Progenitor cell of endocrine pancreas (in vitro differentiated cells): ENCODE results near the gene SLCO2A1. TPM values are rescaled to one million over a fixed set of nuclear protein-coding genes. Genes with fewer than 3 reads are reported as not detected.
A peak's percentile ranks its signal among the peaks of the same experiment; 100 is the strongest.

Source experiments
- DNase-seq: peaks from one replicate; pipeline ENCODE4 v3.0.0; 2021; ENCODE audit warnings: low spot score; ENCODE audit not compliant: unreplicated experiment
- H3K27ac Mint-ChIP-seq: 2 replicates; pipeline ENCODE4 v1.8.0; 2021; ENCODE audit warnings: mild to moderate bottlenecking, moderate library complexity, mixed read lengths
- H3K27me3 Mint-ChIP-seq: 2 replicates; pipeline ENCODE4 v1.8.0; 2021; ENCODE audit warnings: mixed read lengths
- H3K36me3 Mint-ChIP-seq: 2 replicates; pipeline ENCODE4 v1.8.0; 2022; ENCODE audit warnings: mixed read lengths; ENCODE audit not compliant: insufficient read depth
- H3K4me1 Mint-ChIP-seq: 2 replicates; pipeline ENCODE4 v1.8.0; 2021; ENCODE audit warnings: low read depth, mixed read lengths
- H3K4me3 Mint-ChIP-seq: 2 replicates; pipeline ENCODE4 v1.8.0; 2021; ENCODE audit warnings: low read depth, mild to moderate bottlenecking, moderate library complexity, mixed read lengths
- H3K9me3 Mint-ChIP-seq: 2 replicates; pipeline ENCODE4 v1.8.0; 2021; ENCODE audit warnings: low read depth, mixed read lengths
- total RNA-seq: library from RNA; stranded (reverse); gene quantifications from 2 replicates; pipeline ENCODE4 v1.2.1, GENCODE V29; 2021
- TF ChIP-seq, protein P1 (sequence below): fragments of 200-600 bp; sonication (generic); IDR thresholded peaks from one replicate; pipeline ENCODE4 v1.5.0; 2021; ENCODE audit warnings: antibody characterized with exemption, mild to moderate bottlenecking; ENCODE audit not compliant: unreplicated experiment

The SLCO2A1 gene
- total RNA-seq, 1 donor from 2014 or later, result 27.9 TPM

GRCh38 chr3:134033315-134033996 lies 3.7 kb upstream of the SLCO2A1 start:
- Mint-ChIP-seq H3K9me3 (no peaks in the 10 kb centered on the region), H3K27me3 (peaks cover 19% of the 10 kb centered on the region), H3K4me3 (no peak overlapping the region), H3K36me3 (no peaks in the 10 kb centered on the region), H3K27ac (no peak overlapping the region), H3K4me1 (peaks cover 14% of the 10 kb centered on the region)
- TF ChIP-seq, protein P1, sequence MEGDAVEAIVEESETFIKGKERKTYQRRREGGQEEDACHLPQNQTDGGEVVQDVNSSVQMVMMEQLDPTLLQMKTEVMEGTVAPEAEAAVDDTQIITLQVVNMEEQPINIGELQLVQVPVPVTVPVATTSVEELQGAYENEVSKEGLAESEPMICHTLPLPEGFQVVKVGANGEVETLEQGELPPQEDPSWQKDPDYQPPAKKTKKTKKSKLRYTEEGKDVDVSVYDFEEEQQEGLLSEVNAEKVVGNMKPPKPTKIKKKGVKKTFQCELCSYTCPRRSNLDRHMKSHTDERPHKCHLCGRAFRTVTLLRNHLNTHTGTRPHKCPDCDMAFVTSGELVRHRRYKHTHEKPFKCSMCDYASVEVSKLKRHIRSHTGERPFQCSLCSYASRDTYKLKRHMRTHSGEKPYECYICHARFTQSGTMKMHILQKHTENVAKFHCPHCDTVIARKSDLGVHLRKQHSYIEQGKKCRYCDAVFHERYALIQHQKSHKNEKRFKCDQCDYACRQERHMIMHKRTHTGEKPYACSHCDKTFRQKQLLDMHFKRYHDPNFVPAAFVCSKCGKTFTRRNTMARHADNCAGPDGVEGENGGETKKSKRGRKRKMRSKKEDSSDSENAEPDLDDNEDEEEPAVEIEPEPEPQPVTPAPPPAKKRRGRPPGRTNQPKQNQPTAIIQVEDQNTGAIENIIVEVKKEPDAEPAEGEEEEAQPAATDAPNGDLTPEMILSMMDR, result no peak
- no peak for DNase-seq

- no peak for DNase-seq
- H3K27ac Mint-ChIP-seq, result no peak overlapping the region
- peak overlapping the region; percentile 47 for H3K4me3 Mint-ChIP-seq
- no peaks in the 10 kb centered on the region for H3K9me3 Mint-ChIP-seq
- H3K4me1 Mint-ChIP-seq, result peaks cover 24% of the 10 kb centered on the region
- TF ChIP-seq, protein P1, result no peak
- no peaks in the 10 kb centered on the region for H3K36me3 Mint-ChIP-seq
- H3K27me3 Mint-ChIP-seq, result peaks cover 23% of the 10 kb centered on the region
Measured at GRCh38 chr3:134031348-134031915, 1.7 kb upstream of the SLCO2A1 start.

GRCh38 chr3:134030379-134031347 lies 938 bp upstream of the SLCO2A1 start:
- no peaks in the 10 kb centered on the region for H3K9me3 Mint-ChIP-seq
- peaks cover 23% of the 10 kb centered on the region for H3K27me3 Mint-ChIP-seq
- no peaks in the 10 kb centered on the region for H3K36me3 Mint-ChIP-seq
- peak overlapping the region; percentile 85 for H3K4me3 Mint-ChIP-seq
- peak; percentile 27 for DNase-seq
- TF ChIP-seq, protein P1, result no peak
- peaks cover 31% of the 10 kb centered on the region for H3K4me1 Mint-ChIP-seq
- peak overlapping the region; percentile 97 for H3K27ac Mint-ChIP-seq

- peak overlapping the region; percentile 92 for H3K27ac Mint-ChIP-seq
- H3K4me1 Mint-ChIP-seq, result peaks cover 36% of the 10 kb centered on the region
- TF ChIP-seq, protein P1, result no peak
- H3K27me3 Mint-ChIP-seq, result peaks cover 21% of the 10 kb centered on the region
- H3K9me3 Mint-ChIP-seq, result no peaks in the 10 kb centered on the region
- DNase-seq, result no peak
- H3K4me3 Mint-ChIP-seq, result peak overlapping the region; percentile 85
- H3K36me3 Mint-ChIP-seq, result no peaks in the 10 kb centered on the region
Measured at GRCh38 chr3:134029256-134029733, 430 bp downstream of the SLCO2A1 start.
